Left hindlimb (tissue), 1 donor: Measurements from ENCODE around the gene CPLX4.

Source experiments
- DNase-seq: peaks from one replicate; pipeline ENCODE4 v3.0.0-alpha.2; 2018

Gene CPLX4, protein sequence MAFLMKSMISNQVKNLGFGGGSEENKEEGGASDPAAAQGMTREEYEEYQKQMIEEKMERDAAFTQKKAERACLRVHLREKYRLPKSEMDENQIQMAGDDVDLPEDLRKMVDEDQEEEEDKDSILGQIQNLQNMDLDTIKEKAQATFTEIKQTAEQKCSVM

DNA sequence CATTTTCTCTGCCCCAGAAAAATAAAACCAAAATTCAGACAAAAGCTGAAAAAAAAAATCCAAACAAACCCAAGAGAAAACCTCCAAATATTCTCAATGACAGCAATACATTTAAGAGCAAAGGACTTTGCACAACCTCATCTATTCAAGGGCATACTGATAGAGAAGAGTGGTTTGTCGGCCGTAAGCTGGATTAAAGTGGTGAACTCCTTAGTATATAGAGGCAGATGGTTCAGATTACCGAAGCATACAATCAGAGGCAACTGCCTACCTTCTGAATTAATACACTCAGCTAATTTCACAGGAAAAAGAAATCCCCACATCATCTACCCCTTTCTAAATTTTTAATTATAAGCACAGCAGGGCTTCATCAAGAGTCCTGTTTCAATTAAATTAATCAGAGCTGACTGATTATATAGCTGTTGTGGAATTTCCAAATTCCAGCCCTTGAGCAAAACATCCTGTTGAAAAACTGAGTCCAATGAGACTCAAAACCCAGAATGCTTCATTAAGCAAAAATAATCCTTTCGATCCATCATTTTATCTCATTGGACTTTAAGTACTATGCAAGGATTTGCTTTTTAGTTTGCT lies at the start of gene CPLX4:
Gene CPLX4 (minus strand): TSS at position 190 of the 591 bp plus-strand sequence. CDS start 187 bp downstream, at position 3.
- no peak for DNase-seq

GRCh38 chr18:59360381-59360780 lies 41.9 kb upstream of the CPLX4 start:
- no peak for DNase-seq

DNA sequence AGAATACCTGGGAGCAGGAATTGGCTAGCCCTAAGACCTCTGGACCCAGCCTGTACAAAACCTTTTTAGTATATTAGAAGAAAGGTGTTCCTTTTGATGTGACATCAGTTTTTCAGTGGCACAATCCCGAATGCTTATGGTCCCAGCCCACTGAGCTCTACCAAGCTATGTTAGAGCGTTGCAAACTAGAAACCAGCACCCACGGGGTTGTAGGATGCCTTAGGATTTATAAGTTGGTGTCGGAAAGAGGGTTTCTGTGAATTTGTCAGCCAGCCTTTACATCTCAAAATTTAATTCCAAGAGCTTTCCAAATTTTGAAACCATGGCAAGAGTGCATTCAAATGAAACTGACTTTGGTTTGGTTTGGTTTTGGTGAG lies 41.1 kb upstream of the CPLX4 start:
- DNase-seq: no peak

- peak; percentile 97 for DNase-seq
Observed at GRCh38 chr18:59358712-59359575, 40.5 kb upstream of the CPLX4 start, which contains the start of gene LMAN1. Gene LMAN1, minus strand, starts transcription at chr18:59359265. Its CDS starts 21 bp downstream, at chr18:59359244.

- DNase-seq: no peak
Observed at GRCh38 chr18:59358414-59358711, 39.9 kb upstream of the CPLX4 start.

DNA sequence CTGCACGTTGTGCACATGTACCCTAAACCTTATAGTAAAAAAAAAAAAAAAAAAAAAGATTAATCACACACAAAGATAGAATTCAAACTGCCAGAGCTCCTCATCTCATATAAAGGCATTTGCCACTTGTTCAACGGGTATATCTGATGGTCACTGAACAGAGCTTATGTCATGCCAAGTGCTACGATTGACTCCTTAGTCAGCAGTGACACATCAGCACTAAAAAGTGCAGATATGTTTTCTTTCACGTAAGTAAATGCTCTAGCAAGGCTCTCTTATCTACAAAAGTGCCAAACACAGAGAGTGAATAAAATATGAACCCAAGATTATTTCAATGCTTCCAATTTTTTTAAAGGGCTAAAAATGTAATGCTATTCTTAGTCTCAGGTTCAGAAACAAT lies 39.5 kb upstream of the CPLX4 start:
- no peak for DNase-seq

DNA sequence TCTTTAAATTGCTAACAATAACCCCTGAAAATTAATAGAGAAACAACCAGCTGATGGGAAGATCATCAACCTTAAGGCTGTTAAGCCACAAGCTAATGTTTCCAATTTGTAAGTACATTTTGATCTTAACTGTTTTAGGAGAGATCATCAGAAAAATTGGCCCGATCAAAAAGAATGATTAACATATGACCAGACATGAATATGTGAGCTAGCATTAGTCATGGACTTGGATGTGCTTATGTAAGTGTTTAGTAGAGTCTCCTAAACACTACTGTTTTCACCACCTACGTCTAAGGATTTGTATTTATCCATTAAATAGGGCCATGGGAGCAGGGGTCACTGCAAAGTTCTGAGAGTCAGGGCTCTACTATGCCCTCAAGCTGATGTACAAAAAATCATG lies 36.3 kb upstream of the CPLX4 start:
- no peak for DNase-seq

DNA sequence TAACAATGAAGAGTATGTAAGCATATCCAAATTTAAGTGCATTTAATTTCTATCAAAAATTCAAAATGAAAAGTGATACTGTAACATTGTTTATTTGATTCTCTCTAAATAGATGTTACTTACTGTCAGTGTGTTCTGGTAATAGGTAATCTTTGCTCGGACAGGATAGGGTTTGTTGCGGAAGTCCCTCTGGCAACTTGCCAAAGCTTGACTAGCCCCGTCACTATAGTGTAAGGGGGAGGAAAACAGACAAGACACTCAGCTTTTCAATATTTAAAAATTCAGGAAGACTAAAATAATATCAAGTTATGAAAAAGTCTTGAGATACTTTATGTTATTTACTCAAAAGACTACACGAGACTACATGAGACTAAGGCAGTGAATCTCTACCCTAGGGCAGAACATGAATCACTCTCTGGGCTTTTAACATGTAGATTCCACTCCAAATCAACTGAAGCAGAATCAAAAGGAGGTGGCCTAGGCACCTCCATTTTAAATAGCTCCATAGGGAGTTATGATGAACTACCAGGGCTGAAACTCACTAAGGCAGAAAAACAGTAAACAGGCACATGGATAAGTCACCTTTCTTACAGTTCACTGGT lies 34.7 kb upstream of the CPLX4 start:
- DNase-seq: no peak

DNA sequence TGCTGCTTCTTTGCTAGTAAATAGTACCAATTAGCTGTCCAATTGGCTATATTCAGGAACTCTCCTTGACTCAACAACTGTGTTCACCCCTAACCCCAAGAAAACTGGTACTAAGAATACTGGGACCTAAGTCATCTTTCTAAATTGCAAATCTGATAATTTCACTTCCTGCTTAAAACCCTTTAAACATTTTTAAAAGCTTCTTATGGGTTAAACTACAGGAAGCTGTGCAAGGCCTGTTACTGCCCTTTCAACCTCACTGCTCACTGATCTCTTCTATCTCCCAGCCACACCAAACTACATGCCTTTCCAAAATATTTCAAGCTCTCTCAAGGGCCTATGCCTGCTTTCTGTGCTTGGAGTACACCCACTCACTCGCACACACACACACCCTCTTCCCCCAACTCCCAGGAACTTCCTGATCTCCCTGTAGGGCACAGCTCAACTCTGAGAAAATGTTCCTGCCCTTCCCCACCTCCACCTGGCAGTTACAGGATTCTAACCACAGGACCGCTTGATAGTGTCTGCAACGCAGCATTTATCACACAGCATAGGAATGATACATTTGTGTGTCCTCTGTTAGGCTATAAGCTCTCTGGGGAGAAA lies 33.9 kb upstream of the CPLX4 start:
- no peak for DNase-seq

- no peak for DNase-seq
Observed at GRCh38 chr18:59345556-59345955, 27.1 kb upstream of the CPLX4 start.

DNA sequence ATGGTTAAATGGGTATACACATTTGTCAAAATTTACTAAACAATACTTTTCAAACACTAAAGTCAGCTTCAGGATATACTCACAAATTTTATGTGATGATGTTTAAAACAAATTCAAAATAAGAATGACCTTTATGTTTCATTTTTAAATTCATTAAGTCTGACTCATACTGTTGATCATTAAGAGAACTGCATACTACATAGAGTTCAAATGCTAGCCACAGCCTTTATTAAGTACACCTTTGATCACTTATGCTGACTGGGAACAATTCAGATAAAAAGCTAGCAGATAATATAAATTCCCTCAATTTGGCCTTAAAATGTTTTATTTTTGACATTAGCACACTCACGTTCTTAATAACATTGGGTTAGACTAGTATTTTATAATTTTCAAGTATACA lies 26.5 kb upstream of the CPLX4 start:
- DNase-seq: no peak

GRCh38 chr18:59343926-59344325 lies 25.5 kb upstream of the CPLX4 start:
- no peak for DNase-seq

DNA sequence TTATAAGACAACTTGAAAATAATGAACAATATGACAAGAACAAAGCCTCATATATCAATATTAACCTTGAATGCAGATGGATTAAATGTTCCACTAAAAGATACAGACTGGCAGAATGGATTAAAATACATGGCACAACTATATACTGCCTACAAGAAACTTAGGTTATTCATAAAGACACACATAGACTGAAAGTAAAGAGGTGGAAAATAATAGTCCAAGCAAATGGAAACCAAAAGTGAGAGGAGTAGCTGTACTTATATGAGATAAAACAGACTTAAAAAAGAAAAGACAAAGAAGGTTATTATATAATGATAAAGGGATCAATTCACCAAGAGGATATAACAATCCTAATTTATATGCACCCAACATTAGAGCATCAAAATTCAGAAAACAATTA lies 22.4 kb upstream of the CPLX4 start:
- DNase-seq: no peak

DNA sequence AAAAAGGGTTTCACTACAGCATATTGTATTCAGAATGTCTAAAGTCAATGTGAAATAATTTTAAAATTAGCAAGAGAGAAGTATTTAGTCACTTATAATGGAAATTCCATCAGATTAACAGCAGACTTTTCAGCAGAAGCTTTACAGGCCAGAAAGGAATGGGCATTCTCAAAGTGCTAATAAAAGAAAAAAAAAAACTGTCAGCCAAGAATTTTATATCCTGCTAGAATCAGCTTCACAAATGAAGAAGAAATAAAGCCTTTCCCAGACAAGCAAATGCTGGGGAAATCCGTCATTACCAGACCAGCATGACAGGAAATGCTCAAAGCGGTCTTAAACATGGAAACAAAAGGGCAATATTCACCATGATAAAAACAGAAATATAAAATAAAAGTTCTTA lies 21.9 kb upstream of the CPLX4 start:
- DNase-seq: no peak

DNA sequence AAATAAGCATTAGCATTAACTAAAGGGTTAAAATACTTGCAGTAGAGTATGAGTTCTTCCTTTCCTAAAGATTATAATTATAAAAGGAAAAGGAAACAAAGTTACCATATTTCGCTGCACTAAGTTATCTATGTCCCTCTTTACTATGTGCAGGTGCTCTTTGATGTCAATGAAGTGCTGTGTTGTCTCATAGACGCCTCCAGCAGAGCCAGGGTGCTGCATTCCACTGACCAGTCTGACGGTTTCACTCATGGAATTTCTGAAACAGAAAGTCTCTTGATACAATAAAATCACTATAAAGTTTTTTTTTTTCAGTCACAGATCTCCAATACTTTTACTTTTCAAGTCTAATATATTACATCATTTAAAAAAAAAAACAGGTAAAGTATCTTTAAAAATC lies 14.5 kb upstream of the CPLX4 start:
- no peak for DNase-seq

- no peak for DNase-seq
Observed at GRCh38 chr18:59328683-59329082, 10.2 kb upstream of the CPLX4 start.

DNA sequence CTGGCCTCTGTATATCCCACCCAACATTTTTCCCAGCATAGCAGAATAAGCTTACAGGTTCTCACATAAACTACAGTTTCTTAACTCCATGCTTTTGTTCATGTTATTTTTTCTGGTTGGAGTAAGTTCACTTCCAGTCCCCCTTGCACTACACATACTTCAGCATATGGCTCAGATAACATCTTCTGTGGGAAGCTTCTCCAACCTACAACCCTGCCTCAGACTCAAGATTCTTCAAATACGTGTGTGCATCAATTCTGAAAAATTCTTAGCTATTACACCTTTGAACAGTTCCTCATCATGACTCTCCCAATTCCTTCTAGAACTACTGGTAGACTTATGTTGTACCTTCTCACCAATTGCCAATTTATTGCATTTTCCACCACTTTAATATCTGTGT lies 7.5 kb upstream of the CPLX4 start:
- DNase-seq: no peak

GRCh38 chr18:59324623-59324971 lies 6.1 kb upstream of the CPLX4 start:
- DNase-seq: no peak

DNA sequence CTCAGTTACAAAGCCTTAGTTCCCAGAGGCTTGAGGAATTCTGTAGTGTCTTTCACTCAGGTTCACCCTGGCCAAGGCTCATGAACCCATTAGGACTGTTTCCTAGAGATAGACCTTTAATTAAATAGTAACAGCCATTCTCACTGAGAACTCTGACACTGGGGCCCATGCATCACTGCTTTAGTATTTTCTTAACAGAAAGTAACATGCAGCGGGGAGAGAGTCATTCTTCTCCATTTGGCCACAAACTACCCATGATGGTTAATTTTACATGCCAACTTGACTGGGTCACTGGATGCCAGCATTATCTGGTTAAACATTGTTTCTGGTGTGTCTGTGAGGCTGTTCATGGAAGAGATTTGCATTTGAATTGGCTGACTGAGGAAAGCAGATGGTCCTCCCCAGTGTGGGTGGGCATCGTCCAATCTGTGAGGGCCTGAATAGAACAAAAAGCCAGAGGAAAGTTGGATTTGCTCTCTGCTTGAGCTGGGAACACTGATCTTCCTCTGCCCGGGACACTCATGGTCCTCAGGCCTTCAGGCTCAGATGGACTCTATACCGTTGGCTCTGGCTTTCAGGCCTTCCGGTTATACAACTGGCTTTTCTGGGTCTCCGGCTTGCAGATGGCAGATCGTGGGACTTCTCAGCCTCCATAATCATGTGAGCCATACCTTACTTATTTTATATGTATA lies 5.6 kb upstream of the CPLX4 start:
- no peak for DNase-seq

GRCh38 chr18:59311631-59312030 lies 6.8 kb downstream of the CPLX4 start:
- DNase-seq: no peak

- no peak for DNase-seq
Observed at GRCh38 chr18:59308938-59309260, 9.6 kb downstream of the CPLX4 start.

- DNase-seq: peak; percentile 81
Observed at GRCh38 chr18:59308248-59308937, 10.1 kb downstream of the CPLX4 start.

DNA sequence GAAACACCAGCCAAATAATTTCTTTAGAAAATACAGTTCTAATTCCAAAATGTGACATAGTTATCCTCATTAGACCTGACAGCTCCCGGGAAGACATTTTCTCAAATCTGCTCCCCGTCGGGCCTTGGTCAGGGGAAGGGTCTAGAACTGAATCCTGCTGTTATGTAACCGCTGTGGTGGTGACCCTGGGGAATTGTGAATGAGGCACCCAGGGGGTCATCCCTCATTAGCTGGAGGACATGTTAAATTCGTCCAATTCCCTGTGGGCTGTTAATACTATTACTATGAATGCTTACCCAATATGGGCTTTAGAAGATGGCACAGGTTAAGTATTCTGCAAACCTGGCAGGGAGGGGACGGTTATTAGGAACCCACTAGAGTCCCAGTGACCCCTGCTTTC lies 11.8 kb downstream of the CPLX4 start:
- DNase-seq: no peak
